H1 (cell line): ENCODE data around the gene C5.
A peak's percentile ranks its signal among the peaks of the same experiment; 100 is the strongest.

Experiments used
- CTCF ChIP-seq, 3 experiments: IDR thresholded peaks; 1 replicate in 2 of 3; 2 replicates in 1 of 3; pipeline versions ENCODE4 v1.5.1 to v1.6.1; 2011; ENCODE audit warnings: low read length in 3 of 3, mild to moderate bottlenecking in 3 of 3, inconsistent platforms in 2 of 3, low read depth in 1 of 3, moderate library complexity in 1 of 3; ENCODE audit not compliant: insufficient read depth in 1 of 3; ENCODE audit errors: control extremely low read depth in 1 of 3
- EZH2 ChIP-seq: fragments of 200-600 bp; sonication (generic); IDR thresholded peaks from 2 replicates; pipeline ENCODE4 v1.7.1; 2012; ENCODE audit warnings: low read depth, mild to moderate bottlenecking, moderate library complexity, low read length, inconsistent platforms; ENCODE audit not compliant: severe bottlenecking
- MAX ChIP-seq: IDR thresholded peaks from 2 replicates; pipeline ENCODE4 v1.6.1; 2012; ENCODE audit warnings: inconsistent platforms
- POLR2A ChIP-seq, 2 experiments: IDR thresholded peaks; 1 replicate in 1 of 2; 2 replicates in 1 of 2; pipeline ENCODE4 v1.6.1; 2011; ENCODE audit warnings: low read depth in 2 of 2, low read length in 2 of 2, mild to moderate bottlenecking in 2 of 2; ENCODE audit errors: control extremely low read depth in 1 of 2
- POLR2AphosphoS5 ChIP-seq: IDR thresholded peaks from 2 replicates; pipeline ENCODE4 v1.6.1; 2011; ENCODE audit warnings: low read depth, low read length
- SIN3A ChIP-seq, 2 experiments: IDR thresholded peaks in 1 of 2; conservative IDR thresholded peaks in 1 of 2; 2 replicates each; pipeline ENCODE4 v1.6.1; 2011 to 2012; ENCODE audit warnings: low read length in 2 of 2, improper control_type of control experiment in 1 of 2, low read depth in 1 of 2, mild to moderate bottlenecking in 1 of 2
- SP2 ChIP-seq: IDR thresholded peaks from 2 replicates; pipeline ENCODE4 v1.6.1; 2012; ENCODE audit warnings: mild to moderate bottlenecking, low read length, inconsistent platforms
- TAF1 ChIP-seq: IDR thresholded peaks from 2 replicates; pipeline ENCODE4 v1.6.1; 2011; ENCODE audit warnings: mild to moderate bottlenecking, low read depth, low read length

GRCh38 chr9:121074370-121075250 is 24.5 kb upstream of the C5 start, which contains the start of gene CNTRL:
- TF ChIP-seq CTCF (IDR thresholded peaks at IDR 0.05; ENCODE audit: control extremely low read depth in 1 of 3, insufficient read depth in 1 of 3, low read depth in 1 of 3, low read length in 3 of 3) (no peak), EZH2 (no peak), POLR2AphosphoS5 (peak; percentile 73), TAF1 (peak; percentile 76), MAX (peak; percentile 99), SP2 (no peak), POLR2A (IDR thresholded peaks at IDR 0.05; ENCODE audit: control extremely low read depth in 1 of 2, low read depth in 2 of 2, low read length in 2 of 2) (peak; percentile 61 to 77), SIN3A (conservative IDR thresholded peaks at IDR 0.05 in 1 of 2, IDR thresholded peaks at IDR 0.05 in 1 of 2; ENCODE audit: low read depth in 1 of 2, low read length in 2 of 2) (peak in 1 of 2 experiments; percentile 41; a peak in 2 of 4 replicates)
